ENCODE measurements around the gene PHACTR4. TPM values are rescaled to one million over a fixed set of nuclear protein-coding genes. Genes with fewer than 3 reads are reported as not detected.

Gene PHACTR4
- total RNA-seq (2022; extraction: Qiagen RNA extraction; ENCODE audit: low read depth): 22.7 to 26.0 TPM (median 23.4 TPM) in 5 replicates

GRCh38 chr1:28369371-28370238 lies at the start of gene PHACTR4:
Gene PHACTR4 (plus strand): TSS chr1:28369740. CDS start chr1:28407448, 37,708 bp downstream.

GRCh38 chr1:28505406-28506187 lies 136.1 kb downstream of the PHACTR4 start, which contains the start of gene RCC1:
Gene RCC1 (plus strand): TSS chr1:28506043. CDS start chr1:28529867, 23,824 bp downstream.

Other genes starting within 250 kb of the PHACTR4 start
- 0.09 to 0.27 TPM (median 0.23 TPM) in 5 replicates for gene PTAFR, start 193.1 kb upstream of the PHACTR4 start, total RNA-seq (2022; extraction: Qiagen RNA extraction; ENCODE audit: low read depth)
- 68.2 to 73.3 TPM (median 70.7 TPM) in 5 replicates for gene DNAJC8, start 136.7 kb upstream of the PHACTR4 start, total RNA-seq (2022; extraction: Qiagen RNA extraction; ENCODE audit: low read depth)
- 152 to 176 TPM (median 169 TPM) in 5 replicates for gene ATP5IF1, start 133.6 kb upstream of the PHACTR4 start, total RNA-seq (2022; extraction: Qiagen RNA extraction; ENCODE audit: low read depth)
- 6.1 to 9.7 TPM (median 8.1 TPM) in 5 replicates for gene SESN2, start 110.2 kb upstream of the PHACTR4 start, total RNA-seq (2022; extraction: Qiagen RNA extraction; ENCODE audit: low read depth)
- 14.2 to 17.8 TPM (median 16.7 TPM) in 5 replicates for gene MED18, start 40.7 kb upstream of the PHACTR4 start, total RNA-seq (2022; extraction: Qiagen RNA extraction; ENCODE audit: low read depth)
- 72.0 to 85.1 TPM (median 73.3 TPM) in 5 replicates for gene RCC1, start 136.3 kb downstream of the PHACTR4 start, total RNA-seq (2022; extraction: Qiagen RNA extraction; ENCODE audit: low read depth)
- 17.9 to 28.0 TPM (median 25.8 TPM) in 5 replicates for gene TRNAU1AP, start 183.3 kb downstream of the PHACTR4 start, total RNA-seq (2022; extraction: Qiagen RNA extraction; ENCODE audit: low read depth)
- 2.7 to 4.0 TPM (median 3.2 TPM) in 5 replicates for gene RAB42, start 222.5 kb downstream of the PHACTR4 start, total RNA-seq (2022; extraction: Qiagen RNA extraction; ENCODE audit: low read depth)

Data from A549 treated with GW870086 at 1 μM for 4 hours (cell line).